ENCODE measurements around the gene TOE1. TPM values are rescaled to one million over a fixed set of nuclear protein-coding genes. Genes with fewer than 3 reads are reported as not detected.

Gene TOE1
- total and polyA plus RNA-seq, 9 of the 15 experiments (the other 6 are each of a cell fraction or from before 2014, with no cell fraction given), result 32.1 to 85.7 (median 38.0) TPM

- Histone ChIP-seq H3K27ac (ENCODE audit: extremely low read depth, low read depth, low read length) (no peak overlapping the region), H3K4me2 (ENCODE audit: insufficient read depth, low read length) (no peak overlapping the region), H4K20me1 (replicated peaks; ENCODE audit: control insufficient read depth, insufficient read depth, low read length) (peaks cover 5% of the 10 kb centered on the region; the same call in 1 of the 2 replicates), H3K4me3 (no peak overlapping the region), H3K9me1 (ENCODE audit: control insufficient read depth, insufficient read depth, low read length) (peaks cover 5% of the 10 kb centered on the region), H3K27me3 (ENCODE audit: control insufficient read depth in 2 of 2, insufficient read depth in 2 of 2, low read length in 2 of 2) (no peaks in the 10 kb centered on the region), H3K36me3 (ENCODE audit: control insufficient read depth, insufficient read depth, low read length) (peaks cover 37% of the 10 kb centered on the region), H3K79me2 (ENCODE audit: control insufficient read depth, insufficient read depth, low read length) (peaks cover 47% of the 10 kb centered on the region), H3K9me3 (replicated peaks; ENCODE audit: control insufficient read depth, insufficient read depth, low read depth, low read length) (peaks cover 9% of the 10 kb centered on the region), H3K4me1 (replicated peaks in 1 of 2; ENCODE audit: control insufficient read depth in 2 of 2, insufficient read depth in 2 of 2, low read length in 2 of 2) (peaks cover 6 to 18% of the 10 kb centered on the region in 2 experiments; a peak in 4 of 5 replicates), H2AFZ (ENCODE audit: low read depth, low read length) (no peak overlapping the region), H3K9ac (ENCODE audit: insufficient read depth in 1 of 2, low read depth in 2 of 2, low read length in 2 of 2) (no peak overlapping the region)
- BruUV-seq (replicated peaks), result no TSS peak
- WGBS (ENCODE audit: insufficient coverage, low coverage, missing lambda C conversion rate), result 91% methylated on average over 3 of the region's 3 CpGs
- ChIA-PET CTCF (ENCODE audit: low intra/inter-chr PET ratio) (no interaction called here), POLR2A (interaction anchor here (0.6 to 1.5 kb wide), 2 partner anchors 34 to 184 kb away, joined by 3 to 6 read pairs; partner anchors contain the start of gene PRDX1)
- in situ Hi-C loops (cut with MboI), result no loop called here
- no peak for FAIRE-seq
- intact Hi-C loops (cut with micrococcal nuclease), result no loop called here
- no peak for DNase-seq (ENCODE audit: extremely low read depth in 1 of 4, low spot score in 3 of 4)
- ATAC-seq, result no peak
- TF ChIP-seq SAFB2 (IDR thresholded peaks at IDR 0.05; ENCODE audit: borderline replicate concordance, low read depth, low read length, severe bottlenecking) (no peak), USF2 (CRISPR knock-in tag; IDR thresholded peaks at IDR 0.05) (no peak), RBM14 (IDR thresholded peaks at IDR 0.05; ENCODE audit: borderline replicate concordance, insufficient read depth, low read depth, low read length) (no peak), BRD9 (IDR thresholded peaks at IDR 0.05; ENCODE audit: low read depth, partially characterized antibody) (no peak), ZNF324 (CRISPR knock-in tag; IDR thresholded peaks at IDR 0.05) (no peak), NCOA1 (IDR thresholded peaks at IDR 0.05; ENCODE audit: low read depth) (no peak), YBX1 (IDR thresholded peaks at IDR 0.05) (no peak), ZNF316 (IDR thresholded peaks at IDR 0.05) (peak; percentile 90), TRIM28 (IDR thresholded peaks at IDR 0.05) (peak; percentile 82; the same call in 1 of the 2 replicates), ZNF431 (CRISPR knock-in tag; IDR thresholded peaks at IDR 0.05) (no peak), CBX3 (IDR thresholded peaks at IDR 0.05; ENCODE audit: borderline replicate concordance in 1 of 2, low read length in 2 of 2) (peak in 1 of 2 experiments; percentile 73; a peak in 2 of 3 replicates), HNRNPH1 (optimal IDR thresholded peaks at IDR 0.05; ENCODE audit: low read depth, low read length) (no peak), RBM22 (IDR thresholded peaks at IDR 0.05; ENCODE audit: low read depth, low read length, poor library complexity, severe bottlenecking) (no peak), HCFC1 (IDR thresholded peaks at IDR 0.05; ENCODE audit: low read depth, low read length) (no peak), E2F1 (CRISPR knock-in tag; IDR thresholded peaks at IDR 0.05) (no peak), ETV5 (CRISPR knock-in tag; IDR thresholded peaks at IDR 0.05; ENCODE audit: low read depth) (no peak), CTCF (IDR thresholded peaks at IDR 0.05 in 2 of 3, conservative IDR thresholded peaks at IDR 0.05 in 1 of 3; ENCODE audit: insufficient read depth in 2 of 3, low read depth in 1 of 3, low read length in 3 of 3) (no peak), SMARCE1 (IDR thresholded peaks at IDR 0.05) (no peak), ZNF175 (CRISPR knock-in tag; IDR thresholded peaks at IDR 0.05; ENCODE audit: low read depth) (no peak), TRIM24 (IDR thresholded peaks at IDR 0.05) (peak; percentile 21 to 75; a peak in 3 of 4 replicates), TCF7L2 (IDR thresholded peaks at IDR 0.05; ENCODE audit: low read depth, low read length) (no peak)
Measured at GRCh38 chr1:45337630-45338325, 2.2 kb upstream of the TOE1 start.

All from K562 (cell line).